Heart left ventricle (tissue), 16 donors: ENCODE data around the gene MDC1. TPM values are rescaled to one million over a fixed set of nuclear protein-coding genes. Genes with fewer than 3 reads are reported as not detected.
A peak's percentile ranks its signal among the peaks of the same experiment; 100 is the strongest.

Experiments
- ATAC-seq, 4 donors: fragments of 200-7000 bp; cut with Tn5 transposase; one replicate each; pipeline ENCODE4 v1.9.1; 2020 to 2022; ENCODE audit warnings: moderate library complexity in 4 of 4, mild to moderate bottlenecking in 3 of 4, moderate number of reproducible peaks in 1 of 4
- DNase-seq, 5 donors: peaks; one replicate each; pipeline ENCODE4 v3.0.0-alpha.2; 2020
- H3K27ac ChIP-seq, 12 donors: fragments of 200-600 bp; sonication (generic) in 4 of 12; one replicate each; pipeline versions ENCODE4 v1.5.0 to v1.8.0; 2016 to 2022; ENCODE audit warnings: mild to moderate bottlenecking in 2 of 12
- H3K27me3 ChIP-seq, 9 donors: fragments of 200-600 bp; sonication (generic) in 2 of 9; one replicate each; pipeline versions ENCODE4 v1.5.1 to v1.8.0; 2016 to 2022; ENCODE audit warnings: mild to moderate bottlenecking in 3 of 9
- H3K36me3 ChIP-seq, 9 donors: fragments of 200-600 bp; sonication (generic) in 2 of 9; one replicate each; pipeline versions ENCODE4 v1.5.0 to v1.8.0; 2018 to 2022; ENCODE audit warnings: mild to moderate bottlenecking in 2 of 9
- H3K4me1 ChIP-seq, 12 donors: fragments of 200-600 bp; sonication (generic) in 4 of 12; one replicate each; pipeline versions ENCODE4 v1.5.0 to v1.8.0; 2016 to 2022; ENCODE audit warnings: mild to moderate bottlenecking in 3 of 12
- H3K4me3 ChIP-seq, 12 donors: fragments of 200-600 bp; sonication (generic) in 4 of 12; one replicate each; pipeline versions ENCODE4 v1.5.0 to v1.8.0; 2017 to 2022; ENCODE audit warnings: mild to moderate bottlenecking in 9 of 12, moderate library complexity in 4 of 12
- H3K9me3 ChIP-seq, 12 donors: fragments of 200-600 bp; sonication (generic) in 4 of 12; one replicate each; pipeline versions ENCODE4 v1.5.0 to v1.8.0; 2016 to 2022; ENCODE audit warnings: mild to moderate bottlenecking in 1 of 12
- POLR2A ChIP-seq, 2 donors: fragments of 450-650 bp; IDR thresholded peaks; one replicate each; pipeline ENCODE4 v1.6.1; 2017; ENCODE audit warnings: antibody characterized with exemption in 2 of 2, mild to moderate bottlenecking in 2 of 2, moderate library complexity in 2 of 2
- WGBS, 4 donors: extraction: QIAGEN DNeasy Blood & Tissue Kit in 2 of 4; methylation state at CpG; one replicate each; pipeline versions ENCODE4 v1.1.5 to v1.1.7; 2013 to 2018; 5-methylcytosine and 5-hydroxymethylcytosine counted together
- intact Hi-C, 10 donors: fragments of 100-400 bp; cut with DNase I; formaldehyde crosslinking; loops; one replicate each; pipeline versions ENCODE4 v1.11.1 to v1.14.2; 2022
- polyA plus RNA-seq, 2 donors: library from polyadenylated mRNA; stranded (reverse); fragments of 200-250 nt; gene quantifications; one replicate each; pipeline ENCODE4 v1.2.3, GENCODE V29; 2013
- total RNA-seq, 9 donors: library from RNA; depleted of rRNA in 2 of 9; stranded (reverse); fragments of >200 nt in 2 of 9; fragmentation: NEBNext Ultra II Directional in 3 of 9; extraction: Animal tissue kit (Norgen Biotek cat#: 25700) in 3 of 9; gene quantifications; one replicate each; pipeline versions ENCODE4 v1.1.0 to v1.2.4, GENCODE V29; 2016 to 2023
- TF ChIP-seq, protein P1 (sequence below), 12 donors: fragments of 200-600 bp; sonication (generic) in 4 of 12; IDR thresholded peaks; one replicate each; pipeline versions ENCODE4 v1.5.0 to v1.8.0; 2018 to 2022; ENCODE audit warnings: antibody characterized with exemption in 12 of 12, mild to moderate bottlenecking in 5 of 12
- donor health status: ischemic (EF 13 %, LVEDD 7.1; RV severe dilation, severe dysfunction).
- donor health status: healthy with polysubstance abuse.
- donor health status: DM: no; HTN: yes; CAD: no.
- donor health status: DM: no; HTN: no; CAD: no.
- donor health status: ischemic (EF 25% LVEDD 6.9; RV normal size, moderate dysfunction).
- donor health status: ischemic (EF 25% LVEDD 5.7; RV mildly dilated, moderate dysfunction).
- donor health status: healthy.
- donor health status: DM: yes; HTN: yes; CAD: no.
- donor health status: ischemic (EF 35%, LVEDD 5.7; RV mildly dilated, moderate dysfunction).
- donor health status: nonischemic (EF 11% LVEDD 7.7; RV severe dilation, severe dysfunction).
- donor health status: DM: yes; HTN: yes; CAD: no.
- donor health status: PGD.
- donor health status: ischemic (EF 29% LVEDD 5.4; RV normal size, mild dysfunction).
- donor health status: nonischemic (EF 23%, LVEDD 6.1; RV moderate dilation, normal function).

Gene MDC1
- total and polyA plus RNA-seq, 11 donors = 8.6 to 25.0 (median 16.0) TPM

GRCh38 chr6:30687659-30688431 lies 29.2 kb downstream of the MDC1 start:
- intact Hi-C loops = loop anchor here in 8 of 10 donors (1.0 to 10.0 kb wide), 4 partner anchors 32 to 397 kb away; partner anchors contain the start of genes TUBB (in 6 of the 8) and DDR1 (in 1 of the 8)
- peaks cover 4 to 71% (median 40%) of the 10 kb centered on the region in 12 donors for H3K4me1 ChIP-seq
- DNase-seq (peak; percentile 63 to 71 (median 64)), ATAC-seq (no peak)
- H3K9me3 ChIP-seq = no peaks in the 10 kb centered on the region
- H3K4me3 ChIP-seq = peak overlapping the region; percentile 52 to 96 (median 74)
- H3K36me3 ChIP-seq = peaks cover 0 to 11% (median 0%) of the 10 kb centered on the region in 9 donors
- peak overlapping the region; percentile 92 to 100 (median 98) for H3K27ac ChIP-seq
- peak in 1 of 2 donors; percentile 55 for TF ChIP-seq POLR2A (IDR thresholded peaks at IDR 0.05)
- TF ChIP-seq, protein P1, sequence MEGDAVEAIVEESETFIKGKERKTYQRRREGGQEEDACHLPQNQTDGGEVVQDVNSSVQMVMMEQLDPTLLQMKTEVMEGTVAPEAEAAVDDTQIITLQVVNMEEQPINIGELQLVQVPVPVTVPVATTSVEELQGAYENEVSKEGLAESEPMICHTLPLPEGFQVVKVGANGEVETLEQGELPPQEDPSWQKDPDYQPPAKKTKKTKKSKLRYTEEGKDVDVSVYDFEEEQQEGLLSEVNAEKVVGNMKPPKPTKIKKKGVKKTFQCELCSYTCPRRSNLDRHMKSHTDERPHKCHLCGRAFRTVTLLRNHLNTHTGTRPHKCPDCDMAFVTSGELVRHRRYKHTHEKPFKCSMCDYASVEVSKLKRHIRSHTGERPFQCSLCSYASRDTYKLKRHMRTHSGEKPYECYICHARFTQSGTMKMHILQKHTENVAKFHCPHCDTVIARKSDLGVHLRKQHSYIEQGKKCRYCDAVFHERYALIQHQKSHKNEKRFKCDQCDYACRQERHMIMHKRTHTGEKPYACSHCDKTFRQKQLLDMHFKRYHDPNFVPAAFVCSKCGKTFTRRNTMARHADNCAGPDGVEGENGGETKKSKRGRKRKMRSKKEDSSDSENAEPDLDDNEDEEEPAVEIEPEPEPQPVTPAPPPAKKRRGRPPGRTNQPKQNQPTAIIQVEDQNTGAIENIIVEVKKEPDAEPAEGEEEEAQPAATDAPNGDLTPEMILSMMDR (IDR thresholded peaks at IDR 0.05) = peak in 8 of 12 donors; percentile 19 to 59 (median 32)
- no peaks in the 10 kb centered on the region for H3K27me3 ChIP-seq
- 10 to 13% (median 11%) methylated on average over 22 of the region's 22 CpGs for WGBS, 4 donors

DNA sequence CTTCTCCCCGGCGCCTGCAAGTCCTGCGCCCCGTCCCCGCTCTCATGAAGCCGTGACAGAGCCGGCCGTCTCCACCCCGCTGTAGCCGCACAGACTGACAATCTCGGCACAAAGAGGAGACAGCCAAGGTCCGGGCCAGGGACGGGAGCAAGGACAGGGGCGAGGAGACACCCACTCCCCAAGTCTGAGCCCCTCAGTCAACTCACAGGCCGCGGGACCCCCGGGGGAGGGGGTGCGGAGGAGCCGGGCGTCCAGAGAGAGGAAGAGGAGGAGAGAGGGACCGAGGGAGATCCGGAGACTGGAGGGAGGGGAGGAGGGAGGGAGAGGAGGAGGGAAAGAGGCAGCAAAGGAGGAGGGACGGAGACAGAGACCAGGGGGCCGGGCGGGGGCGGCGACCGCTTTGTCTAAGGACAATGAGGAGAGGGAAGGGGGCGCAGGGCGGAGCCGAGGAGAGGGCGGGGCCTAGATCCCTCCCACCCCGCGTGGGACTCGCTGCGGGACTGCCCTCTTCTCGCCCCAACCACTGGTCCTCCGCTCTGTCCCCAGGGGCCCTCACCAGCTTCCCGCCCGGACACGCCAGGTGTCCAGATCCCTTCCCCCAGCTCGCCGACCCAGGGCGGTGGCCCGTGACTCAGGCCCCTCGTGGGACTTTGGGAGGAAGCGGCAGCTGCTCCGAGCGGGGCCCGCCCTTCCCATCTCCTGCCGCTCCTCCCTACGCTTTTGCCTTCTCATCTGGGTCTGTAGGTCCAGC lies 30.0 kb downstream of the MDC1 start:
- Histone ChIP-seq H3K27ac (peak overlapping the region; percentile 92 to 100 (median 98)), H3K9me3 (no peaks in the 10 kb centered on the region), H3K4me3 (peak overlapping the region; percentile 52 to 96 (median 74)), H3K4me1 (peaks cover 4 to 78% (median 46%) of the 10 kb centered on the region in 12 donors), H3K36me3 (peaks cover 0 to 11% (median 0%) of the 10 kb centered on the region in 9 donors), H3K27me3 (no peaks in the 10 kb centered on the region)
- WGBS, 4 donors = 0 to 1% (median 1%) methylated on average over 35 to 52 of the region's 52 CpGs
- DNase-seq (peak; percentile 97 to 99 (median 98)), ATAC-seq (peak; percentile 71 to 85 (median 79))
- intact Hi-C loops = loop anchor here in 8 of 10 donors (1.0 to 10.0 kb wide), 4 partner anchors 33 to 398 kb away; partner anchors contain the start of genes TUBB (in 6 of the 8) and DDR1 (in 1 of the 8)
- TF ChIP-seq, protein P1 (IDR thresholded peaks at IDR 0.05) = no peak
- no peak for TF ChIP-seq POLR2A (IDR thresholded peaks at IDR 0.05)

DNA sequence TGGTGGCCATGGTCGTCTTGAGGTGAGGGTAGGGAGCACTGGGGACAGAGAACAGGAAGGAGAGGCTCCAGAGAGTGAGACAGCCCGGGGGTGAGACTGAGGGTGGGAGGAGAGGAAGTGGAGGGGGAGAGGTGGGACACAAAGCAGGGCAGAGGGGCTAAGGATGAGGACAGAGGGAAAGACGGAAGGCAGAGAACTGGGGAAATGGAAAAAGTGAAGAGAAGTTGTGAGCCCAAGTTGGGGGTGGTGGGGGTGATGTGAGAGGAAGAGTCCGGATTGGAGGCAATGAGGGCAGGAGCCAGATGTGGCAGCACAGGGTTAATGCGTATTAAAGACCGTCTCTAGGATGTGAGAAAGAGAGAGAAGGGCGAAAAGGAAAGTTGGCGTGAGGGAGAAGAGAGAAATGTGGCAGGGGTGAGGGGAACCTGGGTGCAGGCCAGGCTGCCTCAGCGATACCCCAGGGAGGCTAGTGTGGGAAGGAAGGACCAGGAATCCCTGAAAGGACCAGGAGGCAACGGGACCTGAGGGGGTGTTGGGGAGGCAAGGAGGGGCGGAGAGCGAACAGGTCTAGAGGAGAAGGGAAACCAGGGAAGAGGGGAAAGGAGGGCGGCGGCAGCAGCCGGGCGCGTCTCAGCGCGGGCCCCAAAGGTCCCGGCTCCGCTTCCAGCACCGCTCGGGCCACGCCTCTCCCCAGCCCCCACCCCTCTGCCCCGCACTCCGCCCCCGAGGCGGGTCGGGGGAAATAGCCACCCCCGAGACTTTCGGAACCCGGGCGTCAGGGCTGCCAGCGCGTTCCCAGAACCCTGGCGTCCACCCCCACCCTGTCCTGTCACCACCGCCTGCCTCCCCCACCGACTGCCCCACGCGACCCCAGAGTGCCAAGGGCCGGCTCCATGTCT lies 30.8 kb downstream of the MDC1 start, which contains the start of gene PPP1R18:
Gene PPP1R18 (minus strand): TSS at position 637 of the 899 bp plus-strand sequence. CDS start 627 bp downstream, at position 10.
- no peaks in the 10 kb centered on the region for H3K9me3 ChIP-seq
- H3K4me3 ChIP-seq = peak within 1 kb of the TSS; percentile 52 to 96 (median 74)
- H3K27ac ChIP-seq = peak within 1 kb of the TSS; percentile 92 to 100 (median 98)
- WGBS, 4 donors = 3 to 4% (median 3%) methylated on average over 33 to 41 of the region's 41 CpGs
- peaks cover 0 to 17% (median 0%) of the 10 kb centered on the region in 9 donors for H3K36me3 ChIP-seq
- TF ChIP-seq, protein P1 (IDR thresholded peaks at IDR 0.05) = no peak
- peak in 1 of 2 donors; percentile 35 for TF ChIP-seq POLR2A (IDR thresholded peaks at IDR 0.05)
- H3K4me1 ChIP-seq = peaks cover 4 to 83% (median 50%) of the 10 kb centered on the region in 12 donors
- DNase-seq = peak; percentile 89 to 92 (median 90)
- peak; percentile 50 to 64 (median 60) for ATAC-seq
- no peaks in the 10 kb centered on the region for H3K27me3 ChIP-seq
- intact Hi-C loops = loop anchor here in 5 of 10 donors (2.0 to 10.0 kb wide), 3 partner anchors 35 to 399 kb away; partner anchors contain the start of genes TUBB (in 3 of the 5) and DDR1 (in 1 of the 5)
